Astrocyte (in vitro differentiated cells and primary cell): ENCODE results near the gene CD300LF.

Experiments used
- CTCF ChIP-seq: IDR thresholded peaks from 2 replicates; pipeline ENCODE4 v1.5.1; 2011; ENCODE audit warnings: low read depth, mild to moderate bottlenecking, inconsistent platforms, low read length, moderate library complexity; ENCODE audit not compliant: insufficient read depth
- EZH2 ChIP-seq: IDR thresholded peaks from 2 replicates; pipeline ENCODE4 v1.6.1; 2012; ENCODE audit warnings: mild to moderate bottlenecking, low read length, inconsistent platforms; ENCODE audit not compliant: insufficient read depth

GRCh38 chr17:74742978-74743545, 30.3 kb upstream of the CD300LF start:
- TF ChIP-seq CTCF (no peak), EZH2 (no peak)
